Esophagus muscularis mucosa (tissue), 4 donors: ENCODE data around the gene RELL2.

Experiments
- EP300 ChIP-seq: sonication (generic); formaldehyde crosslinking; IDR thresholded peaks from one replicate; pipeline ENCODE4 v1.6.1; 2017; ENCODE audit warnings: antibody characterized with exemption
- POLR2A ChIP-seq: fragments of 450-650 bp; IDR thresholded peaks from one replicate; pipeline ENCODE4 v1.6.1; 2017; ENCODE audit warnings: antibody characterized with exemption, moderate library complexity, mild to moderate bottlenecking, low read depth
- POLR2AphosphoS5 ChIP-seq, 2 donors: sonication (generic); formaldehyde crosslinking; IDR thresholded peaks; one replicate each; pipeline ENCODE4 v1.6.1; 2017; ENCODE audit warnings: antibody characterized with exemption in 2 of 2
- TF ChIP-seq, protein P1 (sequence below), 3 experiments: fragments of 200-600 bp in 2 of 3; fragments of 450-650 bp in 1 of 3; sonication (generic) in 2 of 3; IDR thresholded peaks; one replicate each; pipeline ENCODE4 v1.5.1; 2017 to 2019; ENCODE audit warnings: antibody characterized with exemption in 3 of 3, mild to moderate bottlenecking in 2 of 3, moderate library complexity in 1 of 3

DNA sequence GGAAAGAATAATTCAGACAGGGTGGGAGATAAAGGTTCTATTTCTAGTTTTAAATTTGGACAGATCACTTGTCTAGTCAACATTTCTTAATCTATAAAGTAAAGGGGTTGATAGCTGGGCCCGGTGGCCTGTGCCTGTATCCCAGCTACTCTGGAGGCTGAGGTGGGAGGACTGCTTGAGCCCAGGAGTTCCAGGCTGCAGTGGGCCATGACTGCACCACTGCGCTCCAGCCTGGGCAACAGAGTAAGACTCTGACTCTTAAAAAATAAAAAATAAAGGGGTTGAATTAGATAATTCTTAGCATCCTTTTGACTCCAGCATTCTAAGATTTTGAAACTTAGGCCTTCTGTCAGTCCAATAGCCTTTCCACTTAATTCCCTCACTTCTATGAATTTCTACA, 28.8 kb upstream of the RELL2 start:
- TF ChIP-seq, protein P1, sequence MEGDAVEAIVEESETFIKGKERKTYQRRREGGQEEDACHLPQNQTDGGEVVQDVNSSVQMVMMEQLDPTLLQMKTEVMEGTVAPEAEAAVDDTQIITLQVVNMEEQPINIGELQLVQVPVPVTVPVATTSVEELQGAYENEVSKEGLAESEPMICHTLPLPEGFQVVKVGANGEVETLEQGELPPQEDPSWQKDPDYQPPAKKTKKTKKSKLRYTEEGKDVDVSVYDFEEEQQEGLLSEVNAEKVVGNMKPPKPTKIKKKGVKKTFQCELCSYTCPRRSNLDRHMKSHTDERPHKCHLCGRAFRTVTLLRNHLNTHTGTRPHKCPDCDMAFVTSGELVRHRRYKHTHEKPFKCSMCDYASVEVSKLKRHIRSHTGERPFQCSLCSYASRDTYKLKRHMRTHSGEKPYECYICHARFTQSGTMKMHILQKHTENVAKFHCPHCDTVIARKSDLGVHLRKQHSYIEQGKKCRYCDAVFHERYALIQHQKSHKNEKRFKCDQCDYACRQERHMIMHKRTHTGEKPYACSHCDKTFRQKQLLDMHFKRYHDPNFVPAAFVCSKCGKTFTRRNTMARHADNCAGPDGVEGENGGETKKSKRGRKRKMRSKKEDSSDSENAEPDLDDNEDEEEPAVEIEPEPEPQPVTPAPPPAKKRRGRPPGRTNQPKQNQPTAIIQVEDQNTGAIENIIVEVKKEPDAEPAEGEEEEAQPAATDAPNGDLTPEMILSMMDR (IDR thresholded peaks at IDR 0.05) = no peak
- TF ChIP-seq EP300 (no peak), POLR2A (no peak), POLR2AphosphoS5 (IDR thresholded peaks at IDR 0.05) (no peak)
